ENCODE results near the gene TTC9B.

DNA sequence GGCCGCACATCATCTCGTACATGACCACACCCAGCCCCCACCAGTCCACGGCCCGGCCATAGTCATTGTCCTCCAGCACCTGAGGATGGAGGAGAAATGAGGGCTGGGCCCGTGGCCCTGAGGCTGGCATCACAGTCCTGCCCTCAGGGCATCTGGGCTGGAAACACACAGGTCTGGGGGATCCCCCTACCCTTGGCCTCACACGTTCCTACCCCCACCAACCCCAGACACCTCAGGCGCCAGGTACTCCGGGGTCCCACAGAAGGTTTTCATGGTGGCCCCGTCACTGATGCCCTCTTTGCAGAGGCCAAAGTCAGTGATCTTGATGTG is 17.8 kb upstream of the TTC9B start:
- no peak for TF ChIP-seq ZFP3 (CRISPR knock-in tag; IDR thresholded peaks at IDR 0.05)
- TF ChIP-seq, protein P1, sequence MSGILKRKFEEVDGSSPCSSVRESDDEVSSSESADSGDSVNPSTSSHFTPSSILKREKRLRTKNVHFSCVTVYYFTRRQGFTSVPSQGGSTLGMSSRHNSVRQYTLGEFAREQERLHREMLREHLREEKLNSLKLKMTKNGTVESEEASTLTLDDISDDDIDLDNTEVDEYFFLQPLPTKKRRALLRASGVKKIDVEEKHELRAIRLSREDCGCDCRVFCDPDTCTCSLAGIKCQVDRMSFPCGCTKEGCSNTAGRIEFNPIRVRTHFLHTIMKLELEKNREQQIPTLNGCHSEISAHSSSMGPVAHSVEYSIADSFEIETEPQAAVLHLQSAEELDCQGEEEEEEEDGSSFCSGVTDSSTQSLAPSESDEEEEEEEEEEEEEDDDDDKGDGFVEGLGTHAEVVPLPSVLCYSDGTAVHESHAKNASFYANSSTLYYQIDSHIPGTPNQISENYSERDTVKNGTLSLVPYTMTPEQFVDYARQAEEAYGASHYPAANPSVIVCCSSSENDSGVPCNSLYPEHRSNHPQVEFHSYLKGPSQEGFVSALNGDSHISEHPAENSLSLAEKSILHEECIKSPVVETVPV (CRISPR knock-in tag; IDR thresholded peaks at IDR 0.05): no peak
- no peak for TF ChIP-seq ZNF8 (CRISPR knock-in tag; IDR thresholded peaks at IDR 0.05)
- TF ChIP-seq TCF4 (CRISPR knock-in tag; IDR thresholded peaks at IDR 0.05; ENCODE audit: borderline replicate concordance): no peak
- TF ChIP-seq GLIS3 (CRISPR knock-in tag; IDR thresholded peaks at IDR 0.05): no peak
- no peak for TF ChIP-seq ZNF565 (CRISPR knock-in tag; conservative IDR thresholded peaks at IDR 0.05; ENCODE audit: low read depth)
